ENCODE data around the gene P2RX6.

P2RX6 gene

GRCh38 chr22:21074102-21074715 lies 59.2 kb downstream of the P2RX6 start:
- DNase-seq (ENCODE audit: low read depth) = no peak

- DNase-seq (ENCODE audit: low read depth) = no peak
Observed at GRCh38 chr22:21075516-21076138, 60.7 kb downstream of the P2RX6 start.

GRCh38 chr22:21076912-21077625 lies 62.1 kb downstream of the P2RX6 start:
- no peak for DNase-seq (ENCODE audit: low read depth)
